ENCODE data around the gene GALR2.

GALR2 gene

DNA sequence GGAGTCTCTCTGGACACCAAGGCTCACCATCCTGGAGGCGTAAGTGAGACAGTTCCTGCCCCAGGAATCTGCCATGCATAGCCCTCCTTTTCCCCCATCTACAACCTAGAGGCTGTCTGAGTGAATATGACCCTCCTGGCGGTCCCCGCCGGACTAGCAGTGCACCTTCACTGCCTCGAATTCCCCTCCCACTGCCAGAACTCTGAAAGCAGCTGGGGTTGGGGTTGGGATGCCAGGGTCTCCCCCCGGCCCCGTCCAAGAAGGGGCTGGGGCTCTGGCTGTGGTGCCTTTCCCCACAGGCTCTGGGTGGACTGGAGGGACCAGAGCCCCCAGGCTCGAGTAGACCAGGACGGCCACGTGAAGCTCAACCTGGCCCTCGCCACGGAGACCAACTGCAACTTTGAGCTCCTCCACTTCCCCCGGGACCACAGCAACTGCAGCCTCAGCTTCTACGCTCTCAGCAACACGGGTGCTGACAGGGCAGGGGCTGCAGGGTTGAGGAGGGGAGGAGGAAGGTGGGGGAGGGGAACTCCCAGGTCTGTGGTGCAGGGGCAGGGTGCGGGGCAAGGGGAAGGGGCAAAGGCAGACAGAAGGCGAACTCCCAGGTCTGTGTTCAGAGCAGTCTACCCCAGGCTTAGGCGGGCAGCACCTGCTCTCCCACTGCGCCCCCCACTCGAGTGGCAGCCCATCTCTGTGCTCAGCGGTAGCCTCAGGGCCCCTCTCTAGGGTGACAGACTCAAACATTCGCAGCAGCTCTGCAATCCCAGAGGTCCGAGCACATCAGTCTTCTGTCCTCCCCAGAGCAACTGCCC lies 5.6 kb downstream of the GALR2 start:
- H3K4me3 Mint-ChIP-seq = no peak overlapping the region
- peaks cover 40% of the 10 kb centered on the region for H3K27me3 Mint-ChIP-seq (ENCODE audit: low read depth)
- H3K27ac Mint-ChIP-seq = no peak overlapping the region
- peaks cover 4% of the 10 kb centered on the region for H3K4me1 Mint-ChIP-seq (ENCODE audit: low read depth)
- no peak for DNase-seq (ENCODE audit: low spot score)
- no peaks in the 10 kb centered on the region for H3K9me3 Mint-ChIP-seq
- peaks cover 7% of the 10 kb centered on the region for H3K36me3 Mint-ChIP-seq (ENCODE audit: low read depth)

DNA sequence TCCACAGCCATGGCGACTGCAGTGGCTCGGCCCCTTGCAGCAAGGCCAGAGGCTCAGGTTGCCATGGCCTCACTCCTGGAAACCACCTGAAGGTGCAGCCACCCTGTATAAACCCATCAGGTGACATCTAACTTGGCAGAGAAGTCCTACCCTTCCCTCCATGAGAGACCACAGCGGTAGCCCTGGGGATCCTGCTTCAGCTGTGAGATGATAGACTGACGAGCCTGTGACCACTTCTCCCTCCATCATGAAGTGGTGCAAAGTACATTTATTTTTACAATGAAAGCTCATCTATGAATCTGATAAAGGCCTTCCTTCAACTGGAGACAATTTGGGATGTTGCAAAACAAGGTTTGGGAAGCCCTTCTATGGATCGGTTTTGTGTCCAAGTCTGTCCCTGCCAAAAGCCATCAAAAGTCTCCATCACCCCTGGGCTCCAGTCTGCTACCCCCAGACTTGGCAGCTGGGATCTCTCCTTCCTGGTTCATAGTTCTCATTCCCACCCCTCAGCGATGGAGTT lies 6.2 kb downstream of the GALR2 start:
- peaks cover 34% of the 10 kb centered on the region for H3K27me3 Mint-ChIP-seq (ENCODE audit: low read depth)
- no peak overlapping the region for H3K27ac Mint-ChIP-seq
- no peak for DNase-seq (ENCODE audit: low spot score)
- H3K4me3 Mint-ChIP-seq = no peak overlapping the region
- peaks cover 3% of the 10 kb centered on the region for H3K4me1 Mint-ChIP-seq (ENCODE audit: low read depth)
- peaks cover 12% of the 10 kb centered on the region for H3K36me3 Mint-ChIP-seq (ENCODE audit: low read depth)
- no peaks in the 10 kb centered on the region for H3K9me3 Mint-ChIP-seq

DNA sequence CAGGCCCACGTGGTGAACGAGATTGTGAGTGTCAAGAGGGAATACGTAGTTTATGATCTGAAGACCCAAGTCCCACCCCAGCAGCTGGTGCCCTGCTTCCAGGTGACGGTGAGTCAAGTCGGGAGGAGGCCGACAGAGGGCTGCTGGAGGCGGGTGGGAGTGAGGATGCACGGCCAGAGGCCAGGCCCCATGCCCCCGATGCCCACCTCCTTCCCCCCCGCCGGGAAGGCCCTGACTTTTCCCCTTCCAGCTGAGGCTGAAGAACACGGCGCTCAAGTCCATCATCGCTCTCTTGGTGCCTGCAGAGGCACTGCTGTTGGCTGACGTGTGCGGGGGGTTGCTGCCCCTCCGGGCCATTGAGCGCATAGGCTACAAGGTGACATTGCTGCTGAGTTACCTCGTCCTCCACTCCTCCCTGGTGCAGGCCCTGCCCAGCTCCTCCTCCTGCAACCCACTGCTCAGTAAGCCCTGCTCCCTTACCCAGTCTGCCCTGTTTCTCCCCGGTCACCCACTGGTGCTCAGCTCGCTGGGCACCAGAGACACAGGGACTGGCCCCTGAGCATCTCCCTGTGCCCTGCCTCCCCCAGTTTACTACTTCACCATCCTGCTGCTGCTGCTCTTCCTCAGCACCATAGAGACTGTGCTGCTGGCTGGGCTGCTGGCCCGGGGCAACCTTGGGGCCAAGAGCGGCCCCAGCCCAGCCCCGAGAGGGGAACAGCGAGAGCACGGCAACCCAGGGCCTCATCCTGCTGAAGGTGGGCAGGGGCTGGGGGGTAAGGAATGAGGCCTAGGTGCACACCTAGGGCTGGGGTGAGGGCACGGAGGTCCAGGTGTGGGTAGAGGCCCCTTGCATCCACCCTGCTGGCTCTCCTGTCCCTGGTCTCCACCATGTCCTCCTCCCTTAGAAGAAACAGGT lies 7.0 kb downstream of the GALR2 start:
- Mint-ChIP-seq H3K4me3 (no peak overlapping the region), H3K27me3 (ENCODE audit: low read depth) (peaks cover 28% of the 10 kb centered on the region), H3K4me1 (ENCODE audit: low read depth) (peaks cover 3% of the 10 kb centered on the region), H3K27ac (no peak overlapping the region), H3K9me3 (no peaks in the 10 kb centered on the region), H3K36me3 (ENCODE audit: low read depth) (peaks cover 16% of the 10 kb centered on the region)
- DNase-seq (ENCODE audit: low spot score) = no peak

DNA sequence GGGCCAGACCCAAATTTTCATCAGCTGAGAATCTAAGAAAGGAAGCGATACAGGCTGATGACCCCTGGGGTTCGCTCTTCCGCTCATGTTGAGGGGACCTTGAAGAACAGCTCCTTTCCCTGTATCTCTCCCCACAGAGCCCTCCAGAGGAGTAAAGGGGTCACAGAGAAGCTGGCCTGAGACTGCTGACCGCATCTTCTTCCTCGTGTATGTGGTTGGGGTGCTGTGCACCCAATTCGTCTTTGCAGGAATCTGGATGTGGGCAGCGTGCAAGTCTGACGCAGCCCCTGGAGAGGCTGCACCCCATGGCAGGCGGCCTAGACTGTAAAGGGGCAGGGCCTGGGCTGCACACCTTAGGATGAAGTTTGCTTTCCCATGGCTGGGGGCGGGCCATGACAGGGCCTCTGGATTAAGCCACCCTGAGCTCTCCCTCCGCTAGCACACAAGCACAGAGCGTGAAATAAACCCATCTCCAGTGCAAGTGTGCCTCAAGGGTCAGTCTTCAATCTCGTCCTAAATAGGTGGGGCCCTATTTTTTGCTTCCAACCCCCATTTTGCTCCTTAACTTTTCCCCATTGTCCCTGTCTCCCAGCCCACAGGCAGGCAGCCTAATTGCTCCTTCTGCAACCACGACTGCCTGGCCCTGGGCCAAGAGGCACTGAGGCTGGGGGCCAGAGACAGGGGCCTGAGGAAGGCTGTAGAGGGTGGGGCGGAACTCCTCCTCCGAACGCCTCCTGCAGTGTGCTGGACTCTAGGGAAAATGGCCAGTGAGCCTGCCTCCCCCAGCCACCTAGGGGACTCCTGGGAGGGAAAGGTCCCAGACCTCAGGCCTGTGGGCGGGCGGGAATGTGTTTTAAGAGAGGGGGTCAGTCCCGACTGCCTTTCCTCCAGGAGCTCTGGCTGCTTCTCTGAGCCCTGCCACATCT lies 8.0 kb downstream of the GALR2 start:
- no peaks in the 10 kb centered on the region for H3K4me1 Mint-ChIP-seq (ENCODE audit: low read depth)
- H3K27ac Mint-ChIP-seq = no peak overlapping the region
- H3K9me3 Mint-ChIP-seq = no peaks in the 10 kb centered on the region
- H3K27me3 Mint-ChIP-seq (ENCODE audit: low read depth) = peaks cover 18% of the 10 kb centered on the region
- no peak overlapping the region for H3K4me3 Mint-ChIP-seq
- H3K36me3 Mint-ChIP-seq (ENCODE audit: low read depth) = peaks cover 19% of the 10 kb centered on the region
- DNase-seq (ENCODE audit: low spot score) = no peak

DNA sequence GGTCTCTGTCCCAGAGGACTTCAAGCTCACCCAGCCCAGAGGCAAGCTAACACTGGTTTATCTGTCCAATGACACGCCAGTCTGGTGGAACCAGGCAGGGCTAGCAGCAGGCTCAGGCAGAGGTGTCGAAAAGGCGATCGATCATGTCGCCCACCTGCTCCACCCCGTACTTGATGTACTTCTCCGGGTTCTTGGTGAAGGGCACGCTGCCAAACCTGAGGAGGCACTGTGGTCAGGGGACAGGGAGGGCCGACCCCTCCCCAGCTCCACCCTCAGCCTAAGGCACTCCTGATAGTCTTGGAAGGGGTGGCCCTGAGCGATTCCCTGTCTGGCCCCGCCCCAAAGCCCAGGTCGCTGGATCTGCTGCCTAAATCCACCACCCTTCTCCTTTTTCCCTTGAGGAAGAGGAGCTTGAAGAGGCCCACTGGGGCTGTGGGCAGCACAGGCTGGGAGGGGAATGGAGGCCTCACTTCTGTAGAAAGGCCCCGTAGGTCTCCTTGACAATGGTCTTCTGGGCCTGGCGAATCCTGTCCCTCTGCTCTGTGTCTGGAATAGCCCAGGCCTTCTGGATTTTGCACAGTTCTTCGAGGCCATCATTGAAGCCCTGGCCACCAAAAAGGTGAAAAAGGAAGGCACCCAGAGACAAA lies 9.1 kb downstream of the GALR2 start:
- Mint-ChIP-seq H3K27me3 (ENCODE audit: low read depth) (peaks cover 10% of the 10 kb centered on the region), H3K4me3 (no peak overlapping the region), H3K4me1 (ENCODE audit: low read depth) (no peaks in the 10 kb centered on the region), H3K36me3 (ENCODE audit: low read depth) (peaks cover 22% of the 10 kb centered on the region), H3K27ac (no peak overlapping the region), H3K9me3 (no peaks in the 10 kb centered on the region)
- DNase-seq (ENCODE audit: low spot score) = no peak

DNA sequence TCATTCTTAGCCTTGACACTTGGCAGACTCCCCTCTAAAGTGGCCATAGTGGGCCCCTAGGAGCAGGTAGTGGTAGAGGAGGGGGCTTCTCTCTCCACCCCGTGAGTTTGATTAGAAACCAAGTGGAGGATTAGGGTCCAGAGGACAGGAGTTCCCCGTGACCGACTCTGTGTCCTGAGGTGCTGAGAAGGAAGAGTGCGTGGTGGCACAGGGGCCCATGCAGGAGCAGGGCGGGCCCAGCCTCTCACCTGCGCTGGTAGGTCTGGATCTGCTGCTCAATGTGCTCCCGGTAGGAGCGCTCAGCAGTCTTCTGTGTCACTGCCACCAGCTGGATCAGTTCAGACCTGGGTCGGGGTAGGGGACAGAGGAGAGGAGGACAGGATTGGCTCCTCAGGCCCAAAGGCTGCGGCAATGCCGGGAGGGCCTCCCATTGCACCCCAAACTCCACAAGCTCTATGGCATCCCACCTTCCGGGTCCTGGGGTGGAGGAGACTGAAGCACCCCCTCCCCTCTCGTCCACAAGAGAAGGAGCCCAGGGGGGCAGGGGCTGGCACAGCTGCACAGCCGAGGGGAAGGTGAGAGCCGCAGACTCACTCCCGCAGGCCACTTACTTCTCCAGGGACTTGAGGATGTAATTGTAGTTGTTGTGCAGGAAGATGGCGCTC lies 10.6 kb downstream of the GALR2 start:
- peaks cover 29% of the 10 kb centered on the region for H3K36me3 Mint-ChIP-seq (ENCODE audit: low read depth)
- H3K4me3 Mint-ChIP-seq = no peak overlapping the region
- no peaks in the 10 kb centered on the region for H3K27me3 Mint-ChIP-seq (ENCODE audit: low read depth)
- no peak for DNase-seq (ENCODE audit: low spot score)
- no peak overlapping the region for H3K27ac Mint-ChIP-seq
- no peaks in the 10 kb centered on the region for H3K4me1 Mint-ChIP-seq (ENCODE audit: low read depth)
- no peaks in the 10 kb centered on the region for H3K9me3 Mint-ChIP-seq

DNA sequence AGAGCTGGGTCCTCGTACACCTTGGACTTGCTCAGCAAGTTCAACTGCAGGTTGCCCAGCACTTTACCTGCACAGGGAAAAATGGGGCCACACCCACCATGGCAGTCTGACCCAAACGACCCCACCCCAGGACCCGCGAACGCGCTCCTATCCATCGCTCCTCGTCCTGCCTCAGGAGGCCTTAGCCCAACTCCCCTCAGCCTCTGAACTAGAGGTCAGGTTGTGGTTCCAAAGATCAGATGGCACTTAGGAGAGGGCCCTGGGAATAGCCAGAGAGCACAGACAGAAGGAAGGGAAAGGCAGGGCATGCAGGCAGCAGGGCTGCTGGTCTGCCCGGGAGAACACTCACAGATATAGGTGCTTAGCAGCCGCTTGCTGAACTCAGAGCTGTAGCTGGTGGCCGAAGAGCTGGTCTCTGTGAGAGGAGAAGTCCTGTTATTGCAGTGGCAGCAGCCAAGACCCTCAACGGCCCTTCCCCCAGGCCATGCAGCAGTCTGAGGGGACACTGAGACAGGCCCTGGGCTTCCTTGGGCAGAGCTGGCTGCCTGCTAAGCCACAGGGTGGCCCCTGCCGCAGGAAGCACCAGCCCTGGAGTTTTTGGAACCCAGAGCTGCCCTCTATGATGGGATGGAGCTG lies 11.3 kb downstream of the GALR2 start:
- H3K27ac Mint-ChIP-seq = no peak overlapping the region
- H3K4me1 Mint-ChIP-seq (ENCODE audit: low read depth) = no peaks in the 10 kb centered on the region

DNA sequence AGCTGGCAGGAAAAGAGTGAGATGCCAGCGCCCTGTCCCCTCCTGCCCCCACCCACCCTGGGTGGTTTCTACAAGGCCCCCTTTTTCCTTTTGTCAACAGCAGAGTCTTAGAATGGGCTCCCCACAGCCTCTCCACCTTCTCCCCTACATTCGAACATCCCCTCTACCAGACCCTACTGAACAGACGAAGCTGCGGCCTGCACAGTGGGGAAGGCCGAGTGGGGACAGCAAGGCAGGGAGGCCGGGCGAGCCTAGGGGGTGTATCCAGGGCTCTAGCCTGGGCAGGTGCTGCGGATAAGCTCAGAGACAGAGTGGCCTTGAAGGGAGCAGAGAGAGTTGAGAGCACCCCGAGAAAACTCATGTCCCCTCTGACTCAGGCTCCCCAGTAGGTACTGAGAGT lies 11.8 kb downstream of the GALR2 start:
- H3K36me3 Mint-ChIP-seq (ENCODE audit: low read depth) = peaks cover 30% of the 10 kb centered on the region
- no peak overlapping the region for H3K27ac Mint-ChIP-seq
- no peaks in the 10 kb centered on the region for H3K4me1 Mint-ChIP-seq (ENCODE audit: low read depth)
- no peaks in the 10 kb centered on the region for H3K27me3 Mint-ChIP-seq (ENCODE audit: low read depth)
- no peak for DNase-seq (ENCODE audit: low spot score)
- no peaks in the 10 kb centered on the region for H3K9me3 Mint-ChIP-seq
- no peak overlapping the region for H3K4me3 Mint-ChIP-seq

More for the DNA sequence above, 11.3 kb downstream of the GALR2 start:
- Mint-ChIP-seq H3K4me3 (no peak overlapping the region), H3K9me3 (no peaks in the 10 kb centered on the region), H3K27me3 (ENCODE audit: low read depth) (no peaks in the 10 kb centered on the region), H3K36me3 (ENCODE audit: low read depth) (peaks cover 29% of the 10 kb centered on the region)
- no peak for DNase-seq (ENCODE audit: low spot score)

DNA sequence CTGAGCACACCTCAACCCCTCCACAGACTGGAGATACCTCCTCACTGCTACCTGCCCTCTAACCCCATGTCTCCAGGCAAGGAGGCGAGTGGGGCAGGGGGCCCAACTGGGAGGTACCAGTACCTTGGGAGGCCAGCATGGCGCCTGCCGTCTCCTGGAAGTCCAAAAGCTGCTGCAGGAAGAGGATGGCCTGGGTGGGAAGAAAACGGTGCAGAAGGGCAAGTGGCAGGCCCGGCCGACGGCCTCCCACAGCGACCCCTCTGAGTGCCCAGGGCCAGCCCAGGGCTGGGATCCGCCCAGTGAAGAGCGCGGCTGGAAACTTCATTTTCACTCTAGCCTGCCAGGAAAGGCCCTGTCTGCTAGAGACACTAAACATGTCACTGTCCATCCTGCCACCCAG lies 12.9 kb downstream of the GALR2 start:
- Mint-ChIP-seq H3K4me1 (ENCODE audit: low read depth) (peaks cover 4% of the 10 kb centered on the region), H3K4me3 (no peak overlapping the region), H3K9me3 (no peaks in the 10 kb centered on the region), H3K36me3 (ENCODE audit: low read depth) (peaks cover 33% of the 10 kb centered on the region), H3K27me3 (ENCODE audit: low read depth) (no peaks in the 10 kb centered on the region), H3K27ac (no peak overlapping the region)
- DNase-seq (ENCODE audit: low spot score) = no peak

DNA sequence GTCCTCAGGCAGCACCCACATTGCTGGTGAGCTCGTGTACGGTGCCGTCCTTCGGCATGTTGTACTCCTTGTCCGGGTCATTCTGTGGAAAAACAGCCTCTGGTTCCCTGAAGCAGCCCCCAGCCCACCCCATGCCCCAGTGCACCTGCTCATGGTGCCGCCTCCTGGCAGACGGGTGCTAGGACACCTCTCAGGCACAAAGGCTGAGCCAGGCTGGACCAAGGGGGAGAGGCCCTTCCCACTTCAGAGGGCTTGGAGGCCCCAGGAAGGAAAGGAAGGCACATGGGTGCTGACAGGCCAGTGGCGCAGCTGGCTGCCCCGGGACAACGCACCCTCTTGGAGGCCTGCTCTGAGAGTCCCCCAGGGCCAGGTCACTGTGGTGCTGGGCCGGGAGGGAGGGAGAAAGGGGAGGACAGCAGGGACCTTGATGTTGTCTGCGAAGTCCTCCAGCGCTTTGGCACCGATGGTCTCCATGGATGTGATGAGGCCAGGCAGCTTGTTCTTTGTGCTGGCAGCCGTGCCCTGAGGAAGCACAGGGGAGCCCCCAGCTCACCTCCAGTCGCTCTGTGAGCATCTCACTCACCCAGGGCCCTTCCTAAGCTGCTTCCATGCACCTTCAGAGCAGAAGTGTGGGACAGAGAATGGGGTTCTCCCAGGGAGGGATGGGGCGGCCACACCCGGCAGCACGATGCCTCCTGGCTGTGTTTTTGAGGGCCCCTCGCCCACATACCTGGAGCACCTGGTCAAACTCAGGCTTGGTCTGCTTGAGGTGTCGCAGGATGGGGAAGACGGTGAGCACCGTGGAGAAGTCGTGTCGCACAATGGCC lies 13.7 kb downstream of the GALR2 start:
- Mint-ChIP-seq H3K9me3 (no peaks in the 10 kb centered on the region), H3K36me3 (ENCODE audit: low read depth) (peaks cover 37% of the 10 kb centered on the region), H3K4me1 (ENCODE audit: low read depth) (peaks cover 4% of the 10 kb centered on the region)

DNA sequence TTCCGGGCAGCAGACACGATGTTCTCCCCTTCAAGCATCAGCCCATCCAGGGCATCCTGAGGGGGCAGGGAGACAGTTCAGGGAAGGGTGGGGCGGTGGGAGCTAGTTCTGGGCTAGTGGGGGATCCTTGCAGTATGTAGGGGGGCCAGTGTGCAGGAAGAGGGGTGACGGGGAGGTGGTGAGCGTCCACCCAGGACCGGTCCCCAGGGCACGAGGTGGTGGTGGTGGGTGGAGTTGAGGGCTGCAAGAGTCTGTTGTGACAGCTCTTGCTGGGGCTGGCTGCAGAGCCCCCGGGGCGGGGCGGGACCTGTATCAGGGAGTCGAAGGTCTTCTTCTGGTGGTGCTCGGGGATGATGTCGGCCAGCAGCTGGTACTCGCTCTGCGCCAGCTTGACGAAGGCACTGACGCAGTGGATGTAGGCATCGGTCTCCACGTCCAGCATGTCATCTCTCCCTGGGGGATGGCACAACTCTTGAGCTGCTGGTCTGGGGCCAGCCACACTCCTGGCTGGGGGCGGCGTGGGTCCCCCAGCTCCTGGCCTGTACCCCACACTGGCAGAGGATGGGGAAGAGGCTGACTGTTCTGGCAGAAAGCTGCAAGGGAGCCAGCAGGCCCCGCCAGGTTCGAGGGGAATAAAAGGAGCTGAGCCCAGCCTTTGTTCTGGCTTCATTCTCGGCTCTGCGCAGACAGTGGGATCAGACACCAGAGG lies 14.4 kb downstream of the GALR2 start:
- H3K36me3 Mint-ChIP-seq (ENCODE audit: low read depth) = peaks cover 41% of the 10 kb centered on the region
- no peak overlapping the region for H3K27ac Mint-ChIP-seq
- peaks cover 4% of the 10 kb centered on the region for H3K4me1 Mint-ChIP-seq (ENCODE audit: low read depth)

More for the DNA sequence above, 13.7 kb downstream of the GALR2 start:
- no peaks in the 10 kb centered on the region for H3K27me3 Mint-ChIP-seq (ENCODE audit: low read depth)
- H3K4me3 Mint-ChIP-seq = no peak overlapping the region
- no peak for DNase-seq (ENCODE audit: low spot score)
- no peak overlapping the region for H3K27ac Mint-ChIP-seq

More for the DNA sequence above, 14.4 kb downstream of the GALR2 start:
- Mint-ChIP-seq H3K9me3 (no peaks in the 10 kb centered on the region), H3K4me3 (no peak overlapping the region), H3K27me3 (ENCODE audit: low read depth) (no peaks in the 10 kb centered on the region)
- no peak for DNase-seq (ENCODE audit: low spot score)
